Trophoblast cell (in vitro differentiated cells and primary cell): ENCODE data around the gene NAV3.

ENCODE experiments used
- DNase-seq, 2 donors: peaks; one replicate each; pipeline ENCODE4 v3.0.0-alpha.2; 2016
- H2AFZ ChIP-seq: 2 replicates; pipeline ENCODE4 v1.6.1; 2013; ENCODE audit warnings: low read length, moderate library complexity, mild to moderate bottlenecking; ENCODE audit not compliant: insufficient read depth, poor library complexity
- H2AK5ac ChIP-seq: 2 replicates; pipeline ENCODE4 v1.6.1; 2013; ENCODE audit warnings: mild to moderate bottlenecking, low read length
- H2BK120ac ChIP-seq: 2 replicates; pipeline ENCODE4 v1.6.1; 2013; ENCODE audit warnings: low read length, mild to moderate bottlenecking, moderate library complexity; ENCODE audit not compliant: insufficient read depth, poor library complexity
- H2BK12ac ChIP-seq: 2 replicates; pipeline ENCODE4 v1.6.1; 2013; ENCODE audit warnings: mild to moderate bottlenecking, low read length, moderate library complexity
- H2BK5ac ChIP-seq: 2 replicates; pipeline ENCODE4 v1.6.1; 2013; ENCODE audit warnings: low read length, low read depth, moderate library complexity, mild to moderate bottlenecking; ENCODE audit not compliant: poor library complexity
- H3K14ac ChIP-seq: 2 replicates; pipeline ENCODE4 v1.6.1; 2013; ENCODE audit warnings: mild to moderate bottlenecking, low read length
- H3K18ac ChIP-seq: 2 replicates; pipeline ENCODE4 v1.6.1; 2013; ENCODE audit warnings: mild to moderate bottlenecking, low read length
- H3K23ac ChIP-seq: 2 replicates; pipeline ENCODE4 v1.6.1; 2013; ENCODE audit warnings: low read length
- H3K27ac ChIP-seq: 2 replicates; pipeline ENCODE4 v1.5.1; 2013; ENCODE audit warnings: low read depth, mild to moderate bottlenecking, inconsistent platforms, low read length, moderate library complexity
- H3K27me3 ChIP-seq: 2 replicates; pipeline ENCODE4 v1.6.1; 2013; ENCODE audit warnings: inconsistent platforms, mild to moderate bottlenecking, low read length, moderate library complexity; ENCODE audit not compliant: insufficient read depth
- H3K36me3 ChIP-seq, 2 experiments: 1 replicate in 1 of 2; 2 replicates in 1 of 2; pipeline ENCODE4 v1.6.1; 2013; ENCODE audit warnings: low read length in 2 of 2, mild to moderate bottlenecking in 2 of 2, moderate library complexity in 1 of 2; ENCODE audit not compliant: insufficient read depth in 2 of 2, control insufficient read depth in 1 of 2
- H3K4ac ChIP-seq: 2 replicates; pipeline ENCODE4 v1.6.1; 2013; ENCODE audit warnings: low read depth, mild to moderate bottlenecking, low read length, moderate library complexity
- H3K4me1 ChIP-seq, 2 experiments: 1 replicate in 1 of 2; 2 replicates in 1 of 2; pipeline ENCODE4 v1.6.1; 2013; ENCODE audit warnings: low read length in 2 of 2, mild to moderate bottlenecking in 2 of 2, moderate library complexity in 1 of 2; ENCODE audit not compliant: insufficient read depth in 2 of 2, control insufficient read depth in 1 of 2
- H3K4me2 ChIP-seq: 2 replicates; pipeline ENCODE4 v1.6.1; 2013; ENCODE audit warnings: inconsistent platforms, mild to moderate bottlenecking, low read length, moderate library complexity
- H3K4me3 ChIP-seq: 2 replicates; pipeline ENCODE4 v1.5.1; 2013; ENCODE audit warnings: mild to moderate bottlenecking, low read depth, low read length, inconsistent platforms
- H3K79me1 ChIP-seq: one replicate; pipeline ENCODE4 v1.6.1; 2013; ENCODE audit warnings: low read length
- H3K79me2 ChIP-seq: 2 replicates; pipeline ENCODE4 v1.6.1; 2013; ENCODE audit warnings: low read length, mild to moderate bottlenecking; ENCODE audit not compliant: control insufficient read depth, insufficient read depth, poor library complexity
- H3K9ac ChIP-seq: 2 replicates; pipeline ENCODE4 v1.6.1; 2013; ENCODE audit warnings: mild to moderate bottlenecking, low read length
- H3K9me3 ChIP-seq: 2 replicates; pipeline ENCODE4 v1.6.1; 2013; ENCODE audit warnings: low read depth, mild to moderate bottlenecking, control low read depth, inconsistent platforms, low read length; ENCODE audit not compliant: insufficient read depth
- H4K12ac ChIP-seq: 2 replicates; pipeline ENCODE4 v1.6.1; 2013; ENCODE audit warnings: low read depth, mild to moderate bottlenecking, low read length, moderate library complexity
- H4K8ac ChIP-seq: 2 replicates; pipeline ENCODE4 v1.6.1; 2013; ENCODE audit warnings: low read depth, mild to moderate bottlenecking, low read length, moderate library complexity
- H4K91ac ChIP-seq: one replicate; pipeline ENCODE4 v1.6.1; 2013; ENCODE audit warnings: low read depth, mild to moderate bottlenecking, low read length, moderate library complexity
- WGBS: extraction: QIAGEN DNeasy Blood & Tissue Kit; methylation state at CpG from one replicate; pipeline ENCODE4 v1.1.7; 2013; ENCODE audit warnings: missing lambda C conversion rate; ENCODE audit not compliant: insufficient read length, insufficient coverage; ENCODE audit errors: extremely low coverage; 5-methylcytosine and 5-hydroxymethylcytosine counted together

NAV3 gene

GRCh38 chr12:77968571-77968970 is 137.9 kb downstream of the NAV3 start:
- no peak overlapping the region for H3K23ac ChIP-seq
- no peaks in the 10 kb centered on the region for H3K36me3 ChIP-seq
- no peak overlapping the region for H3K4ac ChIP-seq
- no peaks in the 10 kb centered on the region for H3K79me2 ChIP-seq
- no peak overlapping the region for H4K8ac ChIP-seq
- H3K79me1 ChIP-seq: no peaks in the 10 kb centered on the region
- DNase-seq: no peak
- H3K4me2 ChIP-seq: no peak overlapping the region
- no peak overlapping the region for H3K4me3 ChIP-seq
- H3K4me1 ChIP-seq: no peaks in the 10 kb centered on the region
- no peak overlapping the region for H2AK5ac ChIP-seq
- H2AFZ ChIP-seq: no peak overlapping the region
- no peaks in the 10 kb centered on the region for H3K27me3 ChIP-seq
- H3K18ac ChIP-seq: no peak overlapping the region
- no CpG with 5 or more reads among the region's 6 CpGs for WGBS
- H3K14ac ChIP-seq: no peak overlapping the region
- no peak overlapping the region for H4K12ac ChIP-seq
- no peaks in the 10 kb centered on the region for H3K9me3 ChIP-seq
- no peak overlapping the region for H3K27ac ChIP-seq
- H3K9ac ChIP-seq: no peak overlapping the region
- H4K91ac ChIP-seq: no peak overlapping the region
- no peak overlapping the region for H2BK5ac ChIP-seq
- H2BK12ac ChIP-seq: no peak overlapping the region
- no peak overlapping the region for H2BK120ac ChIP-seq

DNA sequence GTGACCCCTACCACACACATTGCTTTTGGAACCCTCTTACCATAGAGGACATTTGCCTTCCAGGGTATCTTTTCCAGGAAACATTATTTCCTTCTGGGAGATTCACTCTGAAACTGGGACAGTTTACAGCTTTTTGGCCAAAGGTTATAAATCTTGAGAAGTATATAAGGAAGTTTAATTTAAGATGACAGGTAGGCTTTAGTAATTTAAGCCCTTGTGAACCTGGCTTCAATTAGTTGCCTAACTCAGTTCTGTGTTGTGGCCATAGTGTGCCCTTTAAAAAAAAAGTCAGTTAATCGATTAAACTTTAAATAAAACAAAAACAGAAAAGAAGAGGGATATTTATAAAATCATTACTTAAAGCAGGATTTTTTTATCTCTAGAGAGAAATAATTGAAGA is 142.9 kb downstream of the NAV3 start:
- H4K12ac ChIP-seq: no peak overlapping the region
- no peaks in the 10 kb centered on the region for H3K79me2 ChIP-seq
- H3K9ac ChIP-seq: no peak overlapping the region
- H3K36me3 ChIP-seq: no peaks in the 10 kb centered on the region
- H3K9me3 ChIP-seq: no peaks in the 10 kb centered on the region
- H3K18ac ChIP-seq: no peak overlapping the region
- H3K27ac ChIP-seq: no peak overlapping the region
- H3K23ac ChIP-seq: no peak overlapping the region
- H3K27me3 ChIP-seq: no peaks in the 10 kb centered on the region
- no CpG with 5 or more reads among the region's 1 CpG for WGBS
- no peak overlapping the region for H2BK5ac ChIP-seq
- no peak overlapping the region for H2AFZ ChIP-seq
- no peak overlapping the region for H4K91ac ChIP-seq
- H2BK120ac ChIP-seq: no peak overlapping the region
- no peak overlapping the region for H3K4me3 ChIP-seq
- H2AK5ac ChIP-seq: no peak overlapping the region
- H3K4ac ChIP-seq: no peak overlapping the region
- no peak for DNase-seq
- H4K8ac ChIP-seq: no peak overlapping the region
- H3K4me2 ChIP-seq: no peak overlapping the region
- H3K4me1 ChIP-seq: no peaks in the 10 kb centered on the region
- no peak overlapping the region for H3K14ac ChIP-seq
- H2BK12ac ChIP-seq: no peak overlapping the region
- H3K79me1 ChIP-seq: no peaks in the 10 kb centered on the region

DNA sequence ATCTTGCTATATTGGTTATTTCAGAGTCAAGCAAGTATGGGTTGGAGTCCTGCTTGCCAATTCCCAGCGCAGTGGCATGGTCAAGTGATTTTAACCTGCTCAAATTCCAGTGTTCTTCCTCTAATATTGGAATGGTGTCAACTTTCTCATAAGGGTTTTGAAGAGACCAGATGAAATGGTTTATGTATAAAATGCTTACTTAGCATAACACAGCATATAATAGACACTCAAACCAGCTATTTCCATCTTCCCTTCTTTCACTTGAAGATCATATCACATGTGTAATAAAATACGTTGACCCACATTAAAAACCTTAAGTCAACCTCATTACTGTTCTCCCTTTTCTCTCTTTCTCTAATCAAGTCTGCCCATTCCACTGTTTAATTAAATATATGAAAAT is 144.0 kb downstream of the NAV3 start:
- no peaks in the 10 kb centered on the region for H3K36me3 ChIP-seq
- no CpG with 5 or more reads among the region's 2 CpGs for WGBS

DNA sequence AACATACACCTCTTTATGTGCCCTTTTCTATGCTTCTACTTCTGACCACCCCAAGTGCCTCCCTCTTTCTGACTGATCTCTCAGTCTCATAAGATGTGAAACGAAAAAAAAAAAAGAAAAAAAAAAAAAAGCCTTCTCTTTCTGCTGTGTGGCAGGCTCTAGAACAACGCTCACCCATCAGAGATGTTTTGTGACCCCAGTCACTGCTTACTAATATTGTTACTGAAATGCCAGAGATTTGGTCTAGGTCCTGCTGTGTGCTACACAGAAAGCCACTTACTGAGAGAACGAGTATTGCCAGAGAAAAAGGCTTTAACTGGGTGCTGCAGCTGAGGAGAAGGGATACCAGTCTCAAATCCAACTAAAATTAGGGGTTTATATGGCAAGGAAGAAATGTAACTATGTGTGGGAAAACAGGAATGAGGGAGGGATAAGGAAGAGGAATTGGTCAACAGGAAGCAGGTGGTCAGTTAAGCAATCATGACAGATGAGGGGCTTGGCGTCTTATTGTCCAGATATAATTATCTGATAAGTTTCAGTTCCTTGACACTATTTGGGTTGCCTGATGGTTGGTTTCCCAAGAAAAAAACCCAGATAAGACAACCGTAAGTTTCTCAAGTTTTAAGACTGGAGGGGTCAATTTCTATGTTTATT is 149.0 kb downstream of the NAV3 start:
- no peaks in the 10 kb centered on the region for H3K79me2 ChIP-seq
- H3K4me1 ChIP-seq: no peaks in the 10 kb centered on the region
- no peak overlapping the region for H2AK5ac ChIP-seq
- no peak overlapping the region for H3K4me3 ChIP-seq
- no peak overlapping the region for H3K23ac ChIP-seq
- H3K4me2 ChIP-seq: no peak overlapping the region
- H3K18ac ChIP-seq: no peak overlapping the region
- no peak overlapping the region for H3K9ac ChIP-seq
- H3K4ac ChIP-seq: no peak overlapping the region
- H3K79me1 ChIP-seq: no peaks in the 10 kb centered on the region
- no peak overlapping the region for H4K91ac ChIP-seq
- no peaks in the 10 kb centered on the region for H3K9me3 ChIP-seq
- H3K27ac ChIP-seq: no peak overlapping the region
- no peaks in the 10 kb centered on the region for H3K36me3 ChIP-seq
- WGBS: no CpG with 5 or more reads among the region's 5 CpGs
- no peak overlapping the region for H2AFZ ChIP-seq
- no peak overlapping the region for H4K12ac ChIP-seq
- H4K8ac ChIP-seq: no peak overlapping the region
- H3K27me3 ChIP-seq: no peaks in the 10 kb centered on the region
- no peak overlapping the region for H2BK5ac ChIP-seq
- no peak overlapping the region for H2BK12ac ChIP-seq
- H3K14ac ChIP-seq: no peak overlapping the region
- H2BK120ac ChIP-seq: no peak overlapping the region
- DNase-seq: no peak

More for the DNA sequence above, 144.0 kb downstream of the NAV3 start:
- Histone ChIP-seq H3K27me3 (no peaks in the 10 kb centered on the region), H4K12ac (no peak overlapping the region), H2BK5ac (no peak overlapping the region), H3K4ac (no peak overlapping the region), H3K27ac (no peak overlapping the region), H2BK12ac (no peak overlapping the region), H3K18ac (no peak overlapping the region), H4K91ac (no peak overlapping the region), H2BK120ac (no peak overlapping the region), H3K9ac (no peak overlapping the region), H3K79me1 (no peaks in the 10 kb centered on the region), H3K4me3 (no peak overlapping the region), H3K23ac (no peak overlapping the region), H2AK5ac (no peak overlapping the region), H3K4me2 (no peak overlapping the region), H2AFZ (no peak overlapping the region), H4K8ac (no peak overlapping the region), H3K9me3 (no peaks in the 10 kb centered on the region), H3K14ac (no peak overlapping the region), H3K79me2 (no peaks in the 10 kb centered on the region), H3K4me1 (no peaks in the 10 kb centered on the region)
- no peak for DNase-seq
